Astrocyte (in vitro differentiated cells and primary cell): ENCODE results near the gene NDUFC1. TPM values are rescaled to one million over a fixed set of nuclear protein-coding genes. Genes with fewer than 3 reads are reported as not detected.

Experiments
- total RNA-seq: library from RNA; stranded (reverse); gene quantifications from 2 replicates; pipeline ENCODE4 v1.2.1, GENCODE V29; 2021

The NDUFC1 gene
- total RNA-seq, 1 donor from 2014 or later: 49.2 TPM

Other genes starting within 250 kb of the NDUFC1 start
- 23.6 and 25.1 TPM in 2 replicates for gene ELF2, start 125.3 kb downstream of the NDUFC1 start, total RNA-seq
- gene MGARP, start 22.3 kb downstream of the NDUFC1 start, total RNA-seq: 0.36 and 0.45 TPM in 2 replicates
- 59.3 and 64.5 TPM in 2 replicates for gene NAA15, start 972 bp downstream of the NDUFC1 start, total RNA-seq
- 11.0 and 11.8 TPM in 2 replicates for gene RAB33B, start 151.6 kb upstream of the NDUFC1 start, total RNA-seq